HG03095 (cell line): ENCODE measurements around the gene CENPQ.

Experiments
- ATAC-seq: cut with Tn5 transposase; IDR thresholded peaks from one replicate; pipeline ENCODE4 v1.9.1; 2021; ENCODE audit warnings: moderate library complexity; ENCODE audit not compliant: unreplicated experiment

CENPQ gene

GRCh38 chr6:49504666-49505065, 41.5 kb downstream of the CENPQ start:
- ATAC-seq = no peak

GRCh38 chr6:49506569-49507111, 43.5 kb downstream of the CENPQ start:
- ATAC-seq = no peak

DNA sequence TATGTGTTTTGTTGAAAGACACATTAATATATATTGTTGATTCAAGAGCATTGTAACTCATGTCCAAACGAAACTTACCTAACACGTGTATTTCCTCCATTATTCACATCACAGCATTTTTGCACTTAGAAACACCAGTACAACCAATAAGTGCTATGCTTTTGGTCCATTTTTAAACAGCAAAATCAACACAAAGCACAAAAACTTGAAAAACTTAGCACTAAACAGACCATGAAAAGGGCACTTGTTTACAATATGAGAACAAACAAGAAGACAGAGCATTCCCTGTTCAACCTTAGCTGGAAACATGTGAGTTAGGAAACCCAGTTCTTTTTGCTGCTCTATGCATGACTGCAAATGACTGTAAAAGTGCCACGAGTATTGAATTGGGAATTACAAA, 46.2 kb downstream of the CENPQ start:
- no peak for ATAC-seq

DNA sequence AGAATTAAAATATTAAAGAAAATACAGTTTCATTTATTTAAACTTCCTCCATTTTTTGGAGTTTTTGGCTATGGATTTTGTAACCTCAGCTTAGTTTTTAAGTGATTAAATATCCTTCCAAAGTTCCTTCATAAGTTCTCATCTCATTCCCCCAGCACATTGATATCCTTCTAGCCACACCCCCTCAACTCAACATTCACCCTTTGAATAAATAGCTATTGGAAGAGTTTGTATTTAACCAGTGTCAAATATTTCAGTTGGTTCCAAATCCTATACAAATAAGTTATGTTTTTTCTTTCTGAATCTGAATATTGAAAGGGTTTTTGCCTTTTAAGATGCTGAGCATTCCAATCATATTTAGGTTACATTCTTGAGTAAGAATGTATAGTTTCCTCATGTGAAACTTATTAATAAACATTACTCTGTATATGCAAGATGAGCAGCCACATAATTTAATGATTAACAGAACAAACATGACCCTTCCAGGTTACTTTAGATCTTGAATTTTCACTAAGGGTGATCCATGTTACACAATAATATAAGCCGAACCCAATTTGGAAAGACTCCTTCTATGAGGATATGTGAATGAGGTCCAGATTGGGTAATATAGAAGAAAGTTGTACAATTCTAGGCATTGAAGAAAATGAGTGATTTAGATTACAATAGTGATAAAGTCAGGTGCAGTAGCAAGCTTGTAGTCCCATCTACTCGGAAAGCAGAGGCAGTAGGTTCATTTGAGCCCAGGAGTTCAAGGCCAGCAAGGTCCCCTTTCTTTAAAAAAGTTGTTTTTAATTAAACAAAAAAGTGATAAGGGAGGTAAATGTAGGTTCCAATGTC, 50.2 kb downstream of the CENPQ start:
- no peak for ATAC-seq

DNA sequence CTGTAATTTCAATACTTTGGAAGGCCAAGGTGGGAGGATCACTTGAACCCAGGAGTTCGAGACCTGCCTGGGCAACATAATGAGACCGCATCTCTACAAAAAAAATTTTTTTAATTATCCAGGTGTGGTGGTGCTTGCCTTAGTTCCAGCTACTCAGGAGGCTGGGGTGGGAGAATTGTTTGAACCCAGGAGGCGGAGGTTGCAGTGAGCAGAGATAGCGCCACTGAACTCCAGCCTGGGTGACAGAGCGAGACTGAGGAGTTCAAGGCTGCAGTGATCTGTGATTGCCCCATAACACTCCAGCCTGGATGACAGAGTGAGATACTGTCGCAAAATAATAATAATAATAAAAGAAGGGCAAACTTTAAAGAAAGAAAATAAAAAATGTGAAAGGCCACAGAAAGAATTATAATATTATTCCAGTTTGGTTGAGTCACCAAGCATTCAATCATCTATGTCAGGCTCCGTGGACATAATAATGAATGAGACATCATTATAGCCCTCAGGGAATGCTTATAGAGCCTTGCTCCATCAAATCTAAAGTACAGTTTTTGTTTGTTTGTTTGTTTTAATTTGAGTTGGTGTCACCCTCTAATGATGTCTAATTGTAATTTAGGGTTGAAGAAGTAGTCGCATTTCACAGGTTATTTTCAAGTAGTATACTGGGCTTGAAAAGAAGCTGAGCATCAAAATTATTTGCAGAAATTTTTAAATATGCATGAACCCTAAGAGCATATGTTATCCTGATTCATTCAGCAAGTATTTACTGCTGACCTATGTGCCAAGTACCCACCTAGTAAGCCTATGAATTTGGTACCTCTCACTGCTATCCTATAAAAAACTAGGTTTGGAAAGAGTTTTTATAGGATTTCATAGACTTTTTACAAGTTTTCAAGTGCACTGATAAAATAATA, 51.7 kb downstream of the CENPQ start:
- no peak for ATAC-seq

- no peak for ATAC-seq
Measured at GRCh38 chr6:49515485-49516146, 52.4 kb downstream of the CENPQ start.

DNA sequence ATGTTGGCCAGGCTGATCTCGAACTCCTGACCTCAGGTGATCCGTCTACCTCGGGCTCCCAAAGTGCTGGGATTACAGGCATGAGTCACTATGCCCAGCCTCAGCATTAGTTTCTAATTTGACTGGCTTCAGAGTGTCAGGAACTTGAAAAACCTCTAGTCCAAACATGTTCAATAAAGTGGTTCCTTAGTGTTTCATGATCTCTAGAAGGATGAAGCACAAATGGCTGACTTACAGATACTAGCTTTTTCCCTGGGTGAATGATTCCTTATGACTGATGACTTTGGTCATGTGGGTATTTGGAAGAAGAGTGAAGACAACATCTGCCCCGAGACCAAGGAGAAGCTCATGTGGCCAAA, 53.0 kb downstream of the CENPQ start:
- no peak for ATAC-seq

GRCh38 chr6:49517919-49518318, 54.7 kb downstream of the CENPQ start:
- ATAC-seq = no peak

- ATAC-seq = peak; percentile 78
Measured at GRCh38 chr6:49519660-49520059, 56.5 kb downstream of the CENPQ start.

DNA sequence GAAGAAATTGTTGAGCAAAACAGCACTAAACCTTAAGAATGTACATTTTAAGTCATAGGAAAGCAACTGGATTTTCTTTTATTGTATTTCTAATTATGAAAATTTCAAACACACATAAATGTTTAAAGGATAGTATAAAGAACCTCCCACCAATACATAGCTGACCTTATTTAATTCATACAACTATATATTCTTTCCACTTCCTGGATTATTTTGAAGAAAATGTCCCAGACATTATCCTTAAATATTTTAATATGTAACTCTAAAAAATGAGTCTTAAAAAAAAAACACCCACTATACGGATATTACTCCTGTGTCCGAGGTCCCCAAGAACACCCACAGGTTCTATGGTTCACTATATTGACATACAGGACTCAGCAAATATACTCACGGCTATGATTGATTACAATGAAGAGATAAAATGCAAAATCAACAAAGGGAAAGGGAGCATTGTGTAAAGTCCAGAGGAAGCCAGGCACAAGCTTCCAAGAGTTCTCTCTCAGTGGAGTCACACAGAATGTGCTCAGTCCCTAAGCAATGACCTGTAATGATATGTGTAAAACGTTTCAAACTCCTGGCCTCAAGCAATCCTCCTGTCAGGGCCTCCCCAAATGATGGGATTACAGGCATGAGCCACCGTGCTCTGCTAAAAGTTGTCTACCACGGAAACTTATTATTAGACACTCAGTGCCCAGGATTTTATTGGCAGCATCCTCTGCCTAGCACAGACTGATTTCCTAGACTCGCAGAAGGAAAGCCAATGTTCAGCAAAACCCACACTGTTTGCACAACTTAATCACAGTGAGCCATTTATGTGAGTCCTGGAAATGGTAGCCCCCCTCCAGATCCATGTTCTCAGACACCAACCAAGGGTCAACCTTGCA, 59.8 kb downstream of the CENPQ start:
- ATAC-seq = no peak

DNA sequence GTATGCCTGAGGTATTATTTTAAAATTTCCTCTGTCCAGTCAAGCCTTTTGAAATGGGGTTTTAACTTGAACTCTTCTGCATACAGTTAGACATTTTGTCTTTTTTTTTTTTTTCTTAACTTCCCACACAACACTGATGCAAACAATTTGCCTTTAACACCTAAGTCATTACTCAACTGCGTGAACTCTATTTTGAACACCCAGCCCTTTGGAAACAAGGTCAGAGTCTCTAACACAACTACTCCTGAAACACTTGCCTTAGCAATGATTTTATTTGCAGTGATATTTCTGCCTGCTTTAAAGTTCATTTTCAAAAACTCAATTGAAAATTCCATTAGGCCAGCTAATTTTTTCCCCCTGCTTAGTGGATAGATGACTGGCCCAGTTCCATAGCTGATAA, 60.7 kb downstream of the CENPQ start:
- ATAC-seq = no peak

DNA sequence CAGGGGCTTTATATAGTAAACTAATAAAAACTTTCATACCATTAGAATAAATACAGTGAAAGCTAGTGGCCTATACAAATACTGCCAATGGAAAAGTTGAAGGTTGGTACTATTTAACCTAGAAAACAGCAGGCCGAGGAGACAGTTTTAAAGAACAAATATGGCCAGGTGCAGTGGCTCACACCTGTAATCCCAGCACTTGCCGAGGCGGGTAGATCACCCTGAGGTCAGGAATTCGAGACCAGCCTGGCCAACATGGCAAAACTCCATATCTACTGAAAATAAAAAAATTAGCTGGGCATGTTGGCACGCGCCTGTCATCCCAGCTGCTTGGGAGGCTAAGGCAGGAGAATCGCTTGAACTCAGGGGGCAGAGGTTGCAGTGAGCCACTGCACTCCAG, 61.4 kb downstream of the CENPQ start:
- no peak for ATAC-seq

GRCh38 chr6:49526598-49526997, 63.4 kb downstream of the CENPQ start:
- ATAC-seq = no peak

DNA sequence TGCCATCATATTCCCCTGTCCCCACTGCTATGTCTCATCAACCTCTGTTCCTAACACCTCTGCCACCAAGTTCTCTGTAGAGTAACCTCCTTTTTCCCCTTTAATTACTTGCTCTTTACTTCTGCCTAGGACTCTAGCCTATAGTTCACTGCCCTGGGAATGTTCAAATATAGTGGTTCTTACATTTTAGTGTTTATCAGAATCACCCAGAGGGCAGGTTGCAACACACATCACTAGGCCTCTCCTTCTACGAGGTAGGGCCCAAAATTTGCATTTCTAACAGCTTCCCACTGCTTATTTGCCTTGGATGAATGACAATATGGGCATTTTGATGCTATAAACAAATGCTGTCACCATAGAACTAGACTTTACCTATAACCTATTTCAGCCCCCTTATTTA, 64.2 kb downstream of the CENPQ start:
- no peak for ATAC-seq

GRCh38 chr6:49528571-49528970, 65.4 kb downstream of the CENPQ start:
- no peak for ATAC-seq

DNA sequence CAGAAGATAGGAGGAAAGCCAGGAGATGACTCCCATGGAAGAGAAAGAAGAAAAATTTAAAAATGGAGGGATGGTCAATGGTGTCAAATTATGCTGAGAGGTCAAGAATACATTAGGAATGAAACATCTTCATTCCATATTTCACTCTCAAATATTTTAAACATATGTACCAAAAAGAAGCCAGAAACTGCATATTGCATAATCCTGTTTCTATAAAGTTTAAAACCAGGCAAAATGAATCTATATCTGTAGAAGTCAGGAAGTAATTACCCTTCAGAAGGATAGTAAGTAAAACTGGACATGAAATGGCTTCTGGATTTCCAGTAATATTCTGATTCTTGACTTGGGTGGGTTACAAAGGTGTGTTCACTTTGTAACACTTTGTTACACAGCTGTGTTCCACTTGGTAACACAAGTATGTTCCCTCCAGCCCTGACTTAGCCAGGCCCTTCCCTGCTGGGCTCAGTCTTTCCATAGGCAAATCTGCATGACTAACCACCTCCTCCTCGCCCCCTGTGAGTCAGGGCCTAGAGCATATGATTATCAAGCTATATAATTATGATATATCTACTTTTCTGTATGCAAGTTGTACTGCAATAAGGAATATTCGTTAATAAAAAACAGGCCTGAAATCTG, 67.1 kb downstream of the CENPQ start:
- no peak for ATAC-seq

- ATAC-seq = peak; percentile 84
Measured at GRCh38 chr6:49531774-49532569, 68.8 kb downstream of the CENPQ start.

DNA sequence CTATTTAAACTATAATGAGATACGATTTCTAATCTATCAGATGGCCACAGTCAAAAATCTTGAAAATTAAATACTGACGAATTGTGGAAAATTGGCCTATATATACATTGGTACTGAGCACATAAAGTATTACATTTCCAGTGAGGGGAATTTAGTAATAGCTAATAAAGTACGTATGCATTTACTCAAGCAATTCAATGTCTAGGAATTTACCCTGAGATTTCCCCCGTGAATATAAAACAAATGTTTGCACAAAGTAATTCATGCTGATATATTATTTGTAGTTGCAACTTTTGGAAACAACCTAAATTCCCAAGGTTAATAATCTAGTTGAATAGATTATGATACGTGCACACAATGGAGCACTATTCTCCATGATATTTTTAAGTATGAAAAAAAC, 72.6 kb downstream of the CENPQ start:
- no peak for ATAC-seq

DNA sequence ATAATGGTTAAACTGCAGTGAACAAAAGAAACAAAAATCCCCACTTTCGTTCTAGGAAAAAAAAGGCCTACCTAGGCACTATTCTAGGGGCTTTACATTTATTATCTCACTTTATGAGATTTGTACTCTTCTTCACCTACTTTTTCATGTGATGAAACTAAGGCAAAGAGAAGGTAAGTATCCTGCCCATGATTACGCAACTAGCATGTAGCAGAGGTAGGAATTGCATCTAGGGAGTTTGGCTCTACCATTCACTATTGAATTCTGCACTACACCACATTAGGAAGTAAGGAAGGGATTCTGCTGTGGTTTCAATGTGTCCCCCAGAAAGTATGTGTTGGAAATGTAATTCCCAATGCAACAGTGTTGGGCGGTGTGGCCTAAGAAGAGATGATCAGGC, 75.9 kb downstream of the CENPQ start:
- no peak for ATAC-seq
